GM10266 (cell line): ENCODE data around the gene SPOCK1.
"Not testable (repeated sequence)": the region's sequence is repeated elsewhere in the genome, so short reads cannot be mapped to it uniquely, and the experiment has no call there.

Source experiments
- DNase-seq: peaks from one replicate; pipeline ENCODE4 v3.0.0; 2012; ENCODE audit errors: extremely low spot score
- CTCF ChIP-seq: IDR thresholded peaks from 2 replicates; pipeline ENCODE4 v1.5.1; 2012; ENCODE audit warnings: mild to moderate bottlenecking, low read depth; ENCODE audit not compliant: control insufficient read depth, insufficient read depth; ENCODE audit errors: missing control alignments

The SPOCK1 gene

GRCh38 chr5:137245438-137245837, 253.7 kb downstream of the SPOCK1 start:
- TF ChIP-seq CTCF = no peak

GRCh38 chr5:137240285-137240684, 258.8 kb downstream of the SPOCK1 start:
- DNase-seq = no peak
- no peak for TF ChIP-seq CTCF

More at GRCh38 chr5:137245438-137245837, 253.7 kb downstream of the SPOCK1 start:
- DNase-seq = no peak

- TF ChIP-seq CTCF = no peak
- DNase-seq = no peak
Observed at GRCh38 chr5:137236849-137237507, 262.1 kb downstream of the SPOCK1 start.

- TF ChIP-seq CTCF = no peak
- DNase-seq = no peak
Observed at GRCh38 chr5:137236252-137236651, 262.9 kb downstream of the SPOCK1 start.

- TF ChIP-seq CTCF = no peak
- DNase-seq = no peak
Observed at GRCh38 chr5:137234973-137235943, 263.9 kb downstream of the SPOCK1 start.

- TF ChIP-seq CTCF = no peak
Observed at GRCh38 chr5:137233726-137234125, 265.4 kb downstream of the SPOCK1 start.

GRCh38 chr5:137233304-137233703, 265.8 kb downstream of the SPOCK1 start:
- not testable (repeated sequence) for DNase-seq

More at GRCh38 chr5:137233726-137234125, 265.4 kb downstream of the SPOCK1 start:
- DNase-seq = no peak
